ENCODE data around the gene NUF2.

- TF ChIP-seq CTCF (conservative IDR thresholded peaks at IDR 0.05; ENCODE audit: low read length) (no peak), EZH2phosphoT487 (IDR thresholded peaks at IDR 0.05; ENCODE audit: borderline replicate concordance, low read depth, low read length) (no peak)
Observed at GRCh38 chr1:163346326-163346870, 24.6 kb downstream of the NUF2 start.

Measured in OCI-LY7 (cell line).